ENCODE results near the gene CBX4.

CBX4 gene

DNA sequence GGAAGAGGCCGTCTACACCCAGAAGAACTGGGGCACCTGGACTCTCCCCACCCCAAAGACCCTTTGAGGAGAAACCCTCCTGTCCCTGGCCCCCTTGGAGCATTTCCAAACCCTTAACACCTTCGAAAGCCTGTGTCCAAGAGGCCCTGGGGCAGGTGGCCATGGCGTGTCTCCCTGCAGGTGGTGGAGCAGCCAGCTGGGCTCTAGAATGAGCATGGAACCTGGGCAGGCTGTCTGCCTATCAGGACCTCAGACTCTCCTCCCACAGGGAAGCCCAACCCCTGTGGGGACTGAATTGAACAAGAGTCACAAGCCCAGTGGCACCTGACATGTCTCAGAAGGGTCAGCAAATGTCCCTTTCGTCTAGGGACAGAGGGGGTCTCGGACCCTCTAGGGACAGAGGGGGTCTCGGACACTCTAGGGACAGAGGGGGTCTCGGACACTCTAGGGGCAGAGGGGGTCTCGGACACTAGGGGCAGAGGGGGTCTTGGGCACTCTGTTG lies 8.4 kb downstream of the CBX4 start:
- peak overlapping the region in 1 of 2 donors; percentile 64 for H3K27ac ChIP-seq

DNA sequence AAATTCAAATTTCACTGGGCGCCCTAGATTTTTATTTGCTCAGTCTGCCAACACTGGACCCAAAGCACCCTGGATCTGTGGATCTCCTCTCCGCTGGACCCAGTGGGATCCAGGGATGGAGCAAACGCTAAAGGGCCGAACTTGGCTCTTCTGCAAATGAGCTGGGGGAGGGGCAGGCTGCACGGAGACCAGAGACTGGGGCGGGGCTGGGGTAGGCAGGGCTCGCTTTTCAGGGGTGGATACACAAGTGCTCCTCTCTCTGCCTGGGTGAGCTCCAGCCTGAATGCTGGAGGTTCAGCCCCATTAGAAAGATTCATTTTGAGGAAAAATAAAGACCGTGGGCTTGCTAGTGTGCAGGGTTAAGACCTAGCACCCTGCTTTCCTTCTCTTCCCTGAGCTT lies 8.9 kb downstream of the CBX4 start:
- TF ChIP-seq, protein P1, sequence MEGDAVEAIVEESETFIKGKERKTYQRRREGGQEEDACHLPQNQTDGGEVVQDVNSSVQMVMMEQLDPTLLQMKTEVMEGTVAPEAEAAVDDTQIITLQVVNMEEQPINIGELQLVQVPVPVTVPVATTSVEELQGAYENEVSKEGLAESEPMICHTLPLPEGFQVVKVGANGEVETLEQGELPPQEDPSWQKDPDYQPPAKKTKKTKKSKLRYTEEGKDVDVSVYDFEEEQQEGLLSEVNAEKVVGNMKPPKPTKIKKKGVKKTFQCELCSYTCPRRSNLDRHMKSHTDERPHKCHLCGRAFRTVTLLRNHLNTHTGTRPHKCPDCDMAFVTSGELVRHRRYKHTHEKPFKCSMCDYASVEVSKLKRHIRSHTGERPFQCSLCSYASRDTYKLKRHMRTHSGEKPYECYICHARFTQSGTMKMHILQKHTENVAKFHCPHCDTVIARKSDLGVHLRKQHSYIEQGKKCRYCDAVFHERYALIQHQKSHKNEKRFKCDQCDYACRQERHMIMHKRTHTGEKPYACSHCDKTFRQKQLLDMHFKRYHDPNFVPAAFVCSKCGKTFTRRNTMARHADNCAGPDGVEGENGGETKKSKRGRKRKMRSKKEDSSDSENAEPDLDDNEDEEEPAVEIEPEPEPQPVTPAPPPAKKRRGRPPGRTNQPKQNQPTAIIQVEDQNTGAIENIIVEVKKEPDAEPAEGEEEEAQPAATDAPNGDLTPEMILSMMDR (IDR thresholded peaks at IDR 0.05): no peak
- no peak overlapping the region for H3K4me3 ChIP-seq
- no peak for DNase-seq (ENCODE audit: low spot score)
- H3K27ac ChIP-seq: no peak overlapping the region

More for the DNA sequence above, 8.4 kb downstream of the CBX4 start:
- TF ChIP-seq, protein P1 (IDR thresholded peaks at IDR 0.05): no peak
- DNase-seq (ENCODE audit: low spot score): no peak
- no peak overlapping the region for H3K4me3 ChIP-seq

DNA sequence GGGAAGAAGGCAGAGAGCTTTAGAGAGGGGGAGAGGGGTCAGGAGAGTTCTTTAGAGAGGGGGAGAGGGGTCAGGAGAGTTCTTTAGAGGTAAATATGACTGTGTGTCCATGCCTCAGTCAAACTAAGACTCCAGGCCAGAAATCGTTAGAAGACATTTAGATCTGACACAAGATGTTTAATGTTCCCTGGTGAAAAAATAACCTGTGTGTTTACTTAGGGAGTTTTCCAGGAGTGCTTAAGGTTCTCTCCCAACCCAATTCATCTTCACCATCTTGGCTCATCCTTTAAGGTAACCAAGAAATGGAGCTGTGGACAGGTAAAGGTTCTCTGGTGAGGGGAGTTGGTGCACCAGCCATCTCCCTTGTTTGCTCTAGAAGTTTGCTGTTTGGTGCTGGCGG lies 9.8 kb downstream of the CBX4 start:
- no peak overlapping the region for H3K4me3 ChIP-seq
- DNase-seq (ENCODE audit: low spot score): no peak
- no peak overlapping the region for H3K27ac ChIP-seq
- TF ChIP-seq, protein P1 (IDR thresholded peaks at IDR 0.05): no peak

DNA sequence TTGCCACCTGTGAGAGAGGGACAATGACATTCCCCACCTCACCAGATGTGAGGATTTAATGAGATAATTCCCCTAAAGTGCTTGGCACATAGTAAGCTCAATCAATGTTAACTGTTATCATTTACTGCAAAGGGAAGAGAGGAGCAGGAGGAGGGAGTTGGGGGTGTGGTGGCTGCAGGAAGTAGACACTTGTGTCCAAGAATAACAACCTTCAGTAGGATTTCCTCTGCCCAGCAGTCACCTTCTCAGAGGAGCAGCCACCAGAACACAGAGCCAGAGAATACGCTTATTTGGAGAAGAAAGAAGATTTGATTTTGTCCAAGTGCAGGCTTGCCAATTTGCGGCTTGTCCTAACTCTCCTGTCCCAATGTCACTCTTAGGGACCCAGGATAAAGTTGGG lies 10.2 kb downstream of the CBX4 start:
- no peak overlapping the region for H3K4me3 ChIP-seq
- TF ChIP-seq, protein P1 (IDR thresholded peaks at IDR 0.05): no peak
- no peak for DNase-seq (ENCODE audit: low spot score)
- H3K27ac ChIP-seq: no peak overlapping the region

DNA sequence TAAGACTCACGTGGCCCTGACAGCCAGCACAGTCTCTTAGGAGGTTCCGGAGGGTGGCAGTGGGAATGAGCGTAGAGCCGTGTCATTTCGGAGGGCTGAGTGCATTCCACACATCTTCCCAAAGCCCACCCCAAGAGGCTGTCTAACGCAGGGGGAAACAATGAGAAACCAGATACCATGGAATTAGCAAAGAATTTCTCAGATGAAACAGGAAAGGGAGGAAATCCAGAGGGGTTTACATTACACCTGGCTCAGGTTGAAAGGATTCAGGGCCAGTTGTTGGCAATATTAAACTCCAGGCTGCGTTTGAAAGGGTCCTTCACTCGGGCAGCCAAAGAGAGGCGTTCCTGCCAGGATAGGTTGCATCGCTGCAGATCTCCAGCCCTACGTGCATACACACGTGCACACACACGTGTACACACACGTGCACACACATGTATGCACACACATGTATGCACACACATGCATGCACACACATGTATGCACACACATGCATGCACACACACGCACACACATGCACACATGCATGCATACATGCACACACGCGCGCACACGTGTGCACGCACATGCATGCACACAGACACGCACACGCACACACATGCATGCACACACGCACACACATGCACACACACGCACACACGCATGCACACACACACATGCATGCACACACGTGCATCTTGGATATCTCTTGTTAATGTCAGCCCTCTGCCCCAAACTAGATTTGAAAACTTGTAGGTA lies 12.2 kb downstream of the CBX4 start:
- no peak overlapping the region for H3K4me3 ChIP-seq
- DNase-seq (ENCODE audit: low spot score): no peak
- H3K27ac ChIP-seq: no peak overlapping the region
- TF ChIP-seq, protein P1 (IDR thresholded peaks at IDR 0.05): no peak

DNA sequence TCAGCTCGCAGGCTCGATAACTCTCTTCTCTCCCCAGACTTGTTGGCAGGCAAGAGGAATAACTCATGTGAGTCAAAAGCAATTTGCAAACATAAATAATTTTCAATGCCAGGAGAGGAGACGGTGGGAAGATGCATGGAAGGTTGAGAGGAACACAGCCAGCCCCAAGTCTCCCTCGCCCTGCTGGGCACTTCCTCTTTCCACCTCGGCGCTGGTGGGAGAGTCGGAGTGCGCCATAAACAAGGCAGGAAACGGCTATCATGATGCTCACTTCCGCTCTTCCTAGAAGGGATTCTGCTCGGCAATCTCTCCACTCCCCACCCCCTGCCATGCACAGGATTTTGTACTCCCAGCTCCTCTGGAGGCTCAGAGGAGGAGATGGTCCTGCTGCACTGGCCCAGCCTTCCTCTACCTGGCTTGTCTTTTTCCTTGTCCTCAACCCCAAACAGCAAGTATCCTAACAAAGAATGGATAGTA lies 13.0 kb downstream of the CBX4 start:
- Histone ChIP-seq H3K27ac (no peak overlapping the region), H3K4me3 (no peak overlapping the region)
- no peak for DNase-seq (ENCODE audit: low spot score)
- TF ChIP-seq, protein P1 (IDR thresholded peaks at IDR 0.05): no peak

DNA sequence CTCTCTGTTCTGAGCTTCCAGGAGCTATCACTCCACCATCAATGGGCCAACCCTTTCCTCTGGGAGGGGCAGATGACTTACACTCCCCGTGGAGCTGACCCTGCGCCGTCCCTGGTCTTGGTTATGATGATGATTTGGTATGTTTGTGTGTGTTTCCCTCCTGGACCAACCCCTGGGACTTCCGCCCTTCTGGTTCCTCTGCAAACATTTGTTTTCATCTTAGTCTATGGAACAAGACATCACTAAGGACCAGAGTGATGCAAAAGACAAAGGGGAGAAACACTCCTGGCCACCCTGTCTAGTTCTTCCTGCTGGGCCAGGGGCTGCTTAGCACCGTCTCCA lies 13.7 kb downstream of the CBX4 start:
- DNase-seq (ENCODE audit: low spot score): no peak
- no peak overlapping the region for H3K27ac ChIP-seq
- no peak overlapping the region for H3K4me3 ChIP-seq
- TF ChIP-seq, protein P1 (IDR thresholded peaks at IDR 0.05): no peak

Data from coronary artery (tissue), 2 donors.